GM12892 (cell line): Measurements from ENCODE around the gene WBP2NL.

ENCODE experiments used
- POLR2A ChIP-seq: IDR thresholded peaks from 2 replicates; pipeline ENCODE4 v1.6.1; 2011; ENCODE audit warnings: low read depth, low read length, control low read depth
- TAF1 ChIP-seq: IDR thresholded peaks from 2 replicates; pipeline ENCODE4 v1.6.1; 2011; ENCODE audit warnings: low read depth, mild to moderate bottlenecking, control low read depth, low read length, borderline replicate concordance

- TF ChIP-seq POLR2A (no peak), TAF1 (no peak)
Measured at GRCh38 chr22:42072606-42073330, 74.2 kb downstream of the WBP2NL start.
